ENCODE data around the gene ATRN.
A peak's percentile ranks its signal among the peaks of the same experiment; 100 is the strongest.

ATRN gene

DNA sequence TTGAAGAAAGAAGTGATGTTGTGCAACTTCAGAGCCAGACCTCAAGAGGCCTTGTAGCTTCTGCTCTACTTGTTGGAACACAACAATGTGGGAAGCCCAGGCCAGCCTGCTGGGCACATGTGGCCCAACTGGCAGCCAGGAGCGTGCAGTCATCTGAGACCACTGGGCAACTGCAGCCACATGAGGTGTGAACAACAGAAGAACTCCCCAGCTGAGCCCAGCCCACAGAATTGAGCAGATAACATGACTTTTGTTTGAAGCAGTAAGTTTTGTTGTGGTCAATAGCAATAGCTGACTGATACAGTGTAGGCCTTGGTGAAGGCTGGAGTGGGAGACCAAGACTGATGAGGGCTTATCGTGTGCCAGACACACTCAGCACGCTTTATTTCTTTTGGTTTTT lies 219.6 kb downstream of the ATRN start:
- no peak overlapping the region for H3K27ac ChIP-seq (ENCODE audit: extremely low read depth, low read depth, low read length)
- TF ChIP-seq ZNF366 (tag by site-specific recombination; conservative IDR thresholded peaks at IDR 0.05): no peak
- no peak for TF ChIP-seq ZNF658 (tag by site-specific recombination; IDR thresholded peaks at IDR 0.05)
- TF ChIP-seq, protein P1, sequence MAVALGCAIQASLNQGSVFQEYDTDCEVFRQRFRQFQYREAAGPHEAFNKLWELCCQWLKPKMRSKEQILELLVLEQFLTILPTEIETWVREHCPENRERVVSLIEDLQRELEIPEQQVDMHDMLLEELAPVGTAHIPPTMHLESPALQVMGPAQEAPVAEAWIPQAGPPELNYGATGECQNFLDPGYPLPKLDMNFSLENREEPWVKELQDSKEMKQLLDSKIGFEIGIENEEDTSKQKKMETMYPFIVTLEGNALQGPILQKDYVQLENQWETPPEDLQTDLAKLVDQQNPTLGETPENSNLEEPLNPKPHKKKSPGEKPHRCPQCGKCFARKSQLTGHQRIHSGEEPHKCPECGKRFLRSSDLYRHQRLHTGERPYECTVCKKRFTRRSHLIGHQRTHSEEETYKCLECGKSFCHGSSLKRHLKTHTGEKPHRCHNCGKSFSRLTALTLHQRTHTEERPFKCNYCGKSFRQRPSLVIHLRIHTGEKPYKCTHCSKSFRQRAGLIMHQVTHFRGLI (tag by site-specific recombination; IDR thresholded peaks at IDR 0.05): no peak
- TF ChIP-seq ZNF391 (tag by site-specific recombination; IDR thresholded peaks at IDR 0.05; ENCODE audit: borderline replicate concordance, low read depth): no peak
- TF ChIP-seq ZSCAN30 (tag by site-specific recombination; IDR thresholded peaks at IDR 0.05): no peak
- no peak for TF ChIP-seq ZNF223 (tag by site-specific recombination; IDR thresholded peaks at IDR 0.05)
- TF ChIP-seq, protein P2, sequence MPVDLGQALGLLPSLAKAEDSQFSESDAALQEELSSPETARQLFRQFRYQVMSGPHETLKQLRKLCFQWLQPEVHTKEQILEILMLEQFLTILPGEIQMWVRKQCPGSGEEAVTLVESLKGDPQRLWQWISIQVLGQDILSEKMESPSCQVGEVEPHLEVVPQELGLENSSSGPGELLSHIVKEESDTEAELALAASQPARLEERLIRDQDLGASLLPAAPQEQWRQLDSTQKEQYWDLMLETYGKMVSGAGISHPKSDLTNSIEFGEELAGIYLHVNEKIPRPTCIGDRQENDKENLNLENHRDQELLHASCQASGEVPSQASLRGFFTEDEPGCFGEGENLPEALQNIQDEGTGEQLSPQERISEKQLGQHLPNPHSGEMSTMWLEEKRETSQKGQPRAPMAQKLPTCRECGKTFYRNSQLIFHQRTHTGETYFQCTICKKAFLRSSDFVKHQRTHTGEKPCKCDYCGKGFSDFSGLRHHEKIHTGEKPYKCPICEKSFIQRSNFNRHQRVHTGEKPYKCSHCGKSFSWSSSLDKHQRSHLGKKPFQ (tag by site-specific recombination; IDR thresholded peaks at IDR 0.05): no peak
- TF ChIP-seq, protein P3, sequence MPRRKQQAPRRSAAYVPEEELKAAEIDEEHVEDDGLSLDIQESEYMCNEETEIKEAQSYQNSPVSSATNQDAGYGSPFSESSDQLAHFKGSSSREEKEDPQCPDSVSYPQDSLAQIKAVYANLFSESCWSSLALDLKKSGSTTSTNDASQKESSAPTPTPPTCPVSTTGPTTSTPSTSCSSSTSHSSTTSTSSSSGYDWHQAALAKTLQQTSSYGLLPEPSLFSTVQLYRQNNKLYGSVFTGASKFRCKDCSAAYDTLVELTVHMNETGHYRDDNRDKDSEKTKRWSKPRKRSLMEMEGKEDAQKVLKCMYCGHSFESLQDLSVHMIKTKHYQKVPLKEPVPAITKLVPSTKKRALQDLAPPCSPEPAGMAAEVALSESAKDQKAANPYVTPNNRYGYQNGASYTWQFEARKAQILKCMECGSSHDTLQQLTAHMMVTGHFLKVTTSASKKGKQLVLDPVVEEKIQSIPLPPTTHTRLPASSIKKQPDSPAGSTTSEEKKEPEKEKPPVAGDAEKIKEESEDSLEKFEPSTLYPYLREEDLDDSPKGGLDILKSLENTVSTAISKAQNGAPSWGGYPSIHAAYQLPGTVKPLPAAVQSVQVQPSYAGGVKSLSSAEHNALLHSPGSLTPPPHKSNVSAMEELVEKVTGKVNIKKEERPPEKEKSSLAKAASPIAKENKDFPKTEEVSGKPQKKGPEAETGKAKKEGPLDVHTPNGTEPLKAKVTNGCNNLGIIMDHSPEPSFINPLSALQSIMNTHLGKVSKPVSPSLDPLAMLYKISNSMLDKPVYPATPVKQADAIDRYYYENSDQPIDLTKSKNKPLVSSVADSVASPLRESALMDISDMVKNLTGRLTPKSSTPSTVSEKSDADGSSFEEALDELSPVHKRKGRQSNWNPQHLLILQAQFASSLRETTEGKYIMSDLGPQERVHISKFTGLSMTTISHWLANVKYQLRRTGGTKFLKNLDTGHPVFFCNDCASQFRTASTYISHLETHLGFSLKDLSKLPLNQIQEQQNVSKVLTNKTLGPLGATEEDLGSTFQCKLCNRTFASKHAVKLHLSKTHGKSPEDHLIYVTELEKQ (tag by site-specific recombination; IDR thresholded peaks at IDR 0.05; ENCODE audit: borderline replicate concordance): no peak
- TF ChIP-seq SP2 (tag by site-specific recombination; IDR thresholded peaks at IDR 0.05): no peak
- TF ChIP-seq, protein P4, sequence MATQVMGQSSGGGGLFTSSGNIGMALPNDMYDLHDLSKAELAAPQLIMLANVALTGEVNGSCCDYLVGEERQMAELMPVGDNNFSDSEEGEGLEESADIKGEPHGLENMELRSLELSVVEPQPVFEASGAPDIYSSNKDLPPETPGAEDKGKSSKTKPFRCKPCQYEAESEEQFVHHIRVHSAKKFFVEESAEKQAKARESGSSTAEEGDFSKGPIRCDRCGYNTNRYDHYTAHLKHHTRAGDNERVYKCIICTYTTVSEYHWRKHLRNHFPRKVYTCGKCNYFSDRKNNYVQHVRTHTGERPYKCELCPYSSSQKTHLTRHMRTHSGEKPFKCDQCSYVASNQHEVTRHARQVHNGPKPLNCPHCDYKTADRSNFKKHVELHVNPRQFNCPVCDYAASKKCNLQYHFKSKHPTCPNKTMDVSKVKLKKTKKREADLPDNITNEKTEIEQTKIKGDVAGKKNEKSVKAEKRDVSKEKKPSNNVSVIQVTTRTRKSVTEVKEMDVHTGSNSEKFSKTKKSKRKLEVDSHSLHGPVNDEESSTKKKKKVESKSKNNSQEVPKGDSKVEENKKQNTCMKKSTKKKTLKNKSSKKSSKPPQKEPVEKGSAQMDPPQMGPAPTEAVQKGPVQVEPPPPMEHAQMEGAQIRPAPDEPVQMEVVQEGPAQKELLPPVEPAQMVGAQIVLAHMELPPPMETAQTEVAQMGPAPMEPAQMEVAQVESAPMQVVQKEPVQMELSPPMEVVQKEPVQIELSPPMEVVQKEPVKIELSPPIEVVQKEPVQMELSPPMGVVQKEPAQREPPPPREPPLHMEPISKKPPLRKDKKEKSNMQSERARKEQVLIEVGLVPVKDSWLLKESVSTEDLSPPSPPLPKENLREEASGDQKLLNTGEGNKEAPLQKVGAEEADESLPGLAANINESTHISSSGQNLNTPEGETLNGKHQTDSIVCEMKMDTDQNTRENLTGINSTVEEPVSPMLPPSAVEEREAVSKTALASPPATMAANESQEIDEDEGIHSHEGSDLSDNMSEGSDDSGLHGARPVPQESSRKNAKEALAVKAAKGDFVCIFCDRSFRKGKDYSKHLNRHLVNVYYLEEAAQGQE (tag by site-specific recombination; IDR thresholded peaks at IDR 0.05): no peak
- TF ChIP-seq OVOL3 (tag by site-specific recombination; IDR thresholded peaks at IDR 0.05): no peak
- TF ChIP-seq ZNF2 (tag by site-specific recombination; IDR thresholded peaks at IDR 0.05): no peak
- no peak for TF ChIP-seq ZNF302 (tag by site-specific recombination; IDR thresholded peaks at IDR 0.05; ENCODE audit: low read depth)
- no peak for TF ChIP-seq ZFP69B (tag by site-specific recombination; IDR thresholded peaks at IDR 0.05)
- CTCF ChIA-PET: interaction anchor here (2.9 kb wide), 1 partner anchor 20 kb away, joined by 13 read pairs; no protein-coding TSS in a partner anchor
- no peaks in the 10 kb centered on the region for H3K36me3 ChIP-seq (ENCODE audit: control insufficient read depth in 2 of 2, insufficient read depth in 1 of 2, low read length in 2 of 2)
- H3K4me1 ChIP-seq (ENCODE audit: control insufficient read depth, insufficient read depth, low read length): no peaks in the 10 kb centered on the region; the same call in 1 of the 2 replicates
- no peaks in the 10 kb centered on the region for H3K9me3 ChIP-seq (ENCODE audit: control insufficient read depth, insufficient read depth, low read depth, low read length)
- POLR2A ChIA-PET: interaction anchor here (0.7 kb wide), 1 partner anchor 128 kb away, joined by 8 read pairs; no protein-coding TSS in a partner anchor
- H3K4me3 ChIP-seq (ENCODE audit: low read depth, low read length): no peak overlapping the region

DNA sequence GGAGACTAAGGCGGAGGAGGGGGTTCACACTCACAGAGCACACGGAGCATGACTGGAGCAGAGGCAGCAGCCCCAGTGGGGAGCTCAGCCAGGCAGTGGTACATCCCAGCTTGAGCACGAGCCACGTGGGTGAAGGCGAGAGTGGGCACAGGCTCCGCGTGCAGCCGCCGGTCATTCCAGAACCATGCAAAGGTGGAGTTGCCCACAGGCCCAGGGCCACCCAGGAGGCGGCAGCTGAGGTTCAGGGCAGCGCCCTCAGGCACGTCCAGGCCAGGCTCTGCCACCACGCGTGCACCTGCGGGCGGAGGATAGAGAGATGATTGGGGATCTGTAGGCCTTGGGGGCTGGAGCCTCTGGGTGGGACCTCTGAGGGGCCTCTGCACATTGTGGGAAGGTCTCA lies 220.5 kb downstream of the ATRN start:
- ChIA-PET CTCF (interaction anchor here (0.7 to 2.9 kb wide), 3 partner anchors 15 to 25 kb away, joined by 8 to 13 read pairs (median 9); no protein-coding TSS in a partner anchor), POLR2A (interaction anchor here (0.7 kb wide), 1 partner anchor 129 kb away, joined by 8 read pairs; no protein-coding TSS in a partner anchor)
- Histone ChIP-seq H3K27ac (ENCODE audit: extremely low read depth, low read depth, low read length) (no peak overlapping the region), H3K4me1 (ENCODE audit: control insufficient read depth, insufficient read depth, low read length) (no peaks in the 10 kb centered on the region; the same call in 1 of the 2 replicates), H3K9me3 (ENCODE audit: control insufficient read depth, insufficient read depth, low read depth, low read length) (no peaks in the 10 kb centered on the region), H3K4me3 (ENCODE audit: low read depth, low read length) (no peak overlapping the region), H3K36me3 (ENCODE audit: control insufficient read depth in 2 of 2, insufficient read depth in 1 of 2, low read length in 2 of 2) (no peaks in the 10 kb centered on the region)
- TF ChIP-seq, protein P5, sequence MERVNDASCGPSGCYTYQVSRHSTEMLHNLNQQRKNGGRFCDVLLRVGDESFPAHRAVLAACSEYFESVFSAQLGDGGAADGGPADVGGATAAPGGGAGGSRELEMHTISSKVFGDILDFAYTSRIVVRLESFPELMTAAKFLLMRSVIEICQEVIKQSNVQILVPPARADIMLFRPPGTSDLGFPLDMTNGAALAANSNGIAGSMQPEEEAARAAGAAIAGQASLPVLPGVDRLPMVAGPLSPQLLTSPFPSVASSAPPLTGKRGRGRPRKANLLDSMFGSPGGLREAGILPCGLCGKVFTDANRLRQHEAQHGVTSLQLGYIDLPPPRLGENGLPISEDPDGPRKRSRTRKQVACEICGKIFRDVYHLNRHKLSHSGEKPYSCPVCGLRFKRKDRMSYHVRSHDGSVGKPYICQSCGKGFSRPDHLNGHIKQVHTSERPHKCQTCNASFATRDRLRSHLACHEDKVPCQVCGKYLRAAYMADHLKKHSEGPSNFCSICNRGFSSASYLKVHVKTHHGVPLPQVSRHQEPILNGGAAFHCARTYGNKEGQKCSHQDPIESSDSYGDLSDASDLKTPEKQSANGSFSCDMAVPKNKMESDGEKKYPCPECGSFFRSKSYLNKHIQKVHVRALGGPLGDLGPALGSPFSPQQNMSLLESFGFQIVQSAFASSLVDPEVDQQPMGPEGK (tag by site-specific recombination; IDR thresholded peaks at IDR 0.05): no peak
- TF ChIP-seq ZFHX2 (tag by site-specific recombination; conservative IDR thresholded peaks at IDR 0.05): peak; percentile 29; the same call in 1 of the 2 replicates
- TF ChIP-seq EGR2 (tag by site-specific recombination; IDR thresholded peaks at IDR 0.05; ENCODE audit: low read depth): peak; percentile 46; the same call in 1 of the 2 replicates
